ENCODE results near the gene HACD3. TPM values are rescaled to one million over a fixed set of nuclear protein-coding genes. Genes with fewer than 3 reads are reported as not detected.

HACD3 gene
- total and polyA plus RNA-seq, 9 donors = 39.2 to 96.6 (median 58.0) TPM

DNA sequence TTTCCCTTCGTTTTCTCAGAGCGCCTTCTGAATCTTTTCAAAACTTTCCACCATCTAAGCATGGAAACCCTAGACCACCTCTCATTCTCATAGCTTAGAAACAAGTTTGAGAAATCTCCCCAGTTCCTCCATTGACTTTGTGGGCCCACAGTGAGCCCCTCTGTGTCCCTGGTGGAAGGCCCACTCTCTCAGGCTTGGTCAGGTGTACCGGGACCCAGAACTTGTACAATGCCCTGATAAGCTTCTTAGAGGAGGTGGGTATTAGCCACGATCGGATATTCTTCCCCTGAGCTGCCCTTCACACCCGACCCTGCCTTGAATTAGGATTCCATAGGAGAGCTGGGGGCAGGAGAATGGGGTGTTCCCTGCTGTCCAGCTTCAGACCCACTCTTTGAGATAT is 91.4 kb downstream of the HACD3 start, which contains the start of gene SLC24A1:
SLC24A1 (plus strand) TSS at position 301 of the 400 bp plus-strand sequence. CDS start 2,143 bp downstream, outside the sequence.
- H3K4me3 ChIP-seq = no peak within 1 kb of the TSS
- WGBS, 3 donors = 85 to 93% (median 88%) methylated on average over 6 of the region's 6 CpGs
- H3K4me1 ChIP-seq (ENCODE audit: insufficient read depth) = no peaks in the 10 kb centered on the region
- TF ChIP-seq, protein P1, sequence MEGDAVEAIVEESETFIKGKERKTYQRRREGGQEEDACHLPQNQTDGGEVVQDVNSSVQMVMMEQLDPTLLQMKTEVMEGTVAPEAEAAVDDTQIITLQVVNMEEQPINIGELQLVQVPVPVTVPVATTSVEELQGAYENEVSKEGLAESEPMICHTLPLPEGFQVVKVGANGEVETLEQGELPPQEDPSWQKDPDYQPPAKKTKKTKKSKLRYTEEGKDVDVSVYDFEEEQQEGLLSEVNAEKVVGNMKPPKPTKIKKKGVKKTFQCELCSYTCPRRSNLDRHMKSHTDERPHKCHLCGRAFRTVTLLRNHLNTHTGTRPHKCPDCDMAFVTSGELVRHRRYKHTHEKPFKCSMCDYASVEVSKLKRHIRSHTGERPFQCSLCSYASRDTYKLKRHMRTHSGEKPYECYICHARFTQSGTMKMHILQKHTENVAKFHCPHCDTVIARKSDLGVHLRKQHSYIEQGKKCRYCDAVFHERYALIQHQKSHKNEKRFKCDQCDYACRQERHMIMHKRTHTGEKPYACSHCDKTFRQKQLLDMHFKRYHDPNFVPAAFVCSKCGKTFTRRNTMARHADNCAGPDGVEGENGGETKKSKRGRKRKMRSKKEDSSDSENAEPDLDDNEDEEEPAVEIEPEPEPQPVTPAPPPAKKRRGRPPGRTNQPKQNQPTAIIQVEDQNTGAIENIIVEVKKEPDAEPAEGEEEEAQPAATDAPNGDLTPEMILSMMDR (IDR thresholded peaks at IDR 0.05) = no peak
- TF ChIP-seq POLR2A (IDR thresholded peaks at IDR 0.05) (no peak), EP300 (IDR thresholded peaks at IDR 0.05) (no peak)
- intact Hi-C loops (cut with DNase I) = no loop called here
- H3K27ac ChIP-seq = no peak within 1 kb of the TSS
- no peaks in the 10 kb centered on the region for H3K36me3 ChIP-seq
- DNase-seq = no peak
- no peaks in the 10 kb centered on the region for H3K9me3 ChIP-seq
- H3K27me3 ChIP-seq = no peaks in the 10 kb centered on the region

- no peaks in the 10 kb centered on the region for H3K36me3 ChIP-seq
- intact Hi-C loops (cut with DNase I) = no loop called here
- H3K4me3 ChIP-seq = no peak overlapping the region
- no peak for TF ChIP-seq POLR2A (IDR thresholded peaks at IDR 0.05)
- TF ChIP-seq, protein P1 (IDR thresholded peaks at IDR 0.05) = no peak
- no peak for TF ChIP-seq EP300 (IDR thresholded peaks at IDR 0.05)
- no peaks in the 10 kb centered on the region for H3K4me1 ChIP-seq (ENCODE audit: insufficient read depth)
- no peak for DNase-seq
- no peaks in the 10 kb centered on the region for H3K27me3 ChIP-seq
- no peak overlapping the region for H3K27ac ChIP-seq
- no peaks in the 10 kb centered on the region for H3K9me3 ChIP-seq
Measured at GRCh38 chr15:65623103-65623502, 92.8 kb downstream of the HACD3 start.

DNA sequence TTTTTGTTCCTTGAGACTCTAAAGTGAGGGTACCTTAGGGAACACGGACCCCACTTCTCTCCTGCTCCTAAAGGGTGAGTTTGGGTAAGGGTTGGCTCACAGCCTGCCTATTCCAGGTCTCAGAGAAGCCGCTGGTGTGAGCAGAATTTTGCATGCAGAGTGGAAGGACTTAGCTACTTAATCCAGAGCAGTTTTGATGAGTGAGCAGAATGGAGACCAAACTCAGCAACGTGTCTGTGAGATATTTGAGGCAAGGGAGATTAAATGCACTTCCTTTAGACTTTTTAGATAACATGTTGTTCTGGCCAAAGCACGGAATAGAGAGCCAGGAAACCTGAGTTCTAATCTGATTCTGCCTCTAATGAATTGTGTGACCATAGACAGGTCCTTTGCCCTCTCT is 96.6 kb downstream of the HACD3 start:
- Histone ChIP-seq H3K4me3 (no peak overlapping the region), H3K9me3 (no peaks in the 10 kb centered on the region), H3K27me3 (no peaks in the 10 kb centered on the region), H3K27ac (no peak overlapping the region), H3K4me1 (ENCODE audit: insufficient read depth) (no peaks in the 10 kb centered on the region), H3K36me3 (no peaks in the 10 kb centered on the region)
- no peak for TF ChIP-seq POLR2A (IDR thresholded peaks at IDR 0.05)
- TF ChIP-seq EP300 (IDR thresholded peaks at IDR 0.05) = no peak
- TF ChIP-seq, protein P1 (IDR thresholded peaks at IDR 0.05) = no peak
- 73 to 76% (median 75%) methylated on average over 4 of the region's 4 CpGs for WGBS, 3 donors
- no peak for DNase-seq
- intact Hi-C loops (cut with DNase I) = no loop called here

Small RNAs within 50 kb of the gene (small RNA-seq; reads per million reads assigned to genes)
- gene RF00019 (not detected), gene RNU6-19P (not detected)

Other genes with a start within 250 kb of the HACD3 start
- 10 to 100 TPM in 5 of 7 donors, 1 to 10 TPM in 2; 8.8 to 20.2 (median 13.4) TPM for gene PARP16, start 243.6 kb upstream of the HACD3 start, total RNA-seq
- 10 to 100 TPM; 12.1 to 19.2 TPM for gene PARP16, start 243.6 kb upstream of the HACD3 start, polyA plus RNA-seq
- gene RNU5A-1, start 234.4 kb upstream of the HACD3 start, total RNA-seq = not detected
- not detected for gene RNU5A-1, start 234.4 kb upstream of the HACD3 start, polyA plus RNA-seq
- 10 to 100 TPM in 5 of 7 donors, not detected in 2; 22.1 to 67.7 (median 29.6) TPM for gene RNU5B-1, start 225.8 kb upstream of the HACD3 start, total RNA-seq
- gene RNU5B-1, start 225.8 kb upstream of the HACD3 start, polyA plus RNA-seq = not detected
- gene IGDCC3, start 152.5 kb upstream of the HACD3 start, total RNA-seq = 1 to 10 TPM in 4 of 7 donors, under 1 TPM in 3; 0.11 to 1.8 (median 1.2) TPM
- under 1 TPM; 0.47 to 0.48 TPM for gene IGDCC3, start 152.5 kb upstream of the HACD3 start, polyA plus RNA-seq
- 10 to 100 TPM in 5 of 7 donors, 1 to 10 TPM in 2; 5.4 to 40.4 (median 17.1) TPM for gene IGDCC4, start 107.5 kb upstream of the HACD3 start, total RNA-seq
- 10 to 100 TPM; 10.8 to 12.8 TPM for gene IGDCC4, start 107.5 kb upstream of the HACD3 start, polyA plus RNA-seq
- 10 to 100 TPM; 31.1 to 36.5 (median 34.1) TPM for gene DPP8, start 12.8 kb upstream of the HACD3 start, total RNA-seq
- gene DPP8, start 12.8 kb upstream of the HACD3 start, polyA plus RNA-seq = 10 to 100 TPM; 13.7 to 14.9 TPM
- gene INTS14, start 80.7 kb downstream of the HACD3 start, total RNA-seq = 10 to 100 TPM; 25.5 to 41.7 (median 28.1) TPM
- 10 to 100 TPM; 25.9 to 38.0 TPM for gene INTS14, start 80.7 kb downstream of the HACD3 start, polyA plus RNA-seq
- 10 to 100 TPM in 4 of 7 donors, 1 to 10 TPM in 3; 4.5 to 17.4 (median 11.3) TPM for gene SLC24A1, start 91.5 kb downstream of the HACD3 start, total RNA-seq
- gene SLC24A1, start 91.5 kb downstream of the HACD3 start, polyA plus RNA-seq = 10 to 100 TPM in 1 of 2 donors, 1 to 10 TPM in 1; 9.1 to 12.4 TPM